B cell (primary cell): ENCODE measurements around the gene CCDC3.

Experiments used
- CTCF ChIP-seq: fragments of 200-600 bp; IDR thresholded peaks from one replicate; pipeline ENCODE4 v1.8.0; 2022; ENCODE audit warnings: antibody characterized with exemption, mild to moderate bottlenecking
- EZH2 ChIP-seq: IDR thresholded peaks from 2 replicates; pipeline ENCODE4 v1.6.1; 2012; ENCODE audit warnings: borderline replicate concordance, low read depth, mild to moderate bottlenecking, moderate library complexity, low read length; ENCODE audit not compliant: insufficient read depth, poor library complexity, severe bottlenecking

GRCh38 chr10:12852687-12853086 is 148.8 kb downstream of the CCDC3 start:
- TF ChIP-seq EZH2 (no peak), CTCF (no peak)
